ENCODE results near the gene WIZ. TPM values are rescaled to one million over a fixed set of nuclear protein-coding genes. Genes with fewer than 3 reads are reported as not detected.
"Not testable (repeated sequence)": the region's sequence is repeated elsewhere in the genome, so short reads cannot be mapped to it uniquely, and the experiment has no call there.

The WIZ gene
- total and polyA plus RNA-seq, 10 of the 15 experiments (the other 5 are each of a cell fraction or from before 2014, with no cell fraction given), result 0.10 to 26.7 (median 2.7) TPM

GRCh38 chr19:15475169-15475568, 25.4 kb upstream of the WIZ start:
- in situ Hi-C loops (cut with MboI), result no loop called here
- H3K9me3 ChIP-seq (replicated peaks; ENCODE audit: control insufficient read depth, insufficient read depth, low read length), result no peaks in the 10 kb centered on the region; the same call in 2 of the 3 replicates
- no peak overlapping the region for H3K9ac ChIP-seq (ENCODE audit: control insufficient read depth, insufficient read depth, low read length)
- H3K36me3 ChIP-seq (ENCODE audit: control insufficient read depth in 2 of 2, insufficient read depth in 2 of 2, low read length in 1 of 2), result no peaks in the 10 kb centered on the region
- H3K4me3 ChIP-seq, result no peak overlapping the region
- ATAC-seq (no peak), FAIRE-seq (no peak), DNase-seq (ENCODE audit: low read depth, low spot score) (no peak)
- no peak overlapping the region for H3K4me2 ChIP-seq (ENCODE audit: control insufficient read depth, insufficient read depth)
- no peak for TF ChIP-seq YY1 (IDR thresholded peaks at IDR 0.05; ENCODE audit: low read depth, low read length)
- no peak for TF ChIP-seq BHLHE40 (IDR thresholded peaks at IDR 0.05; ENCODE audit: borderline replicate concordance in 1 of 2, low read depth in 2 of 2, low read length in 1 of 2)
- no peak for TF ChIP-seq NFIC (IDR thresholded peaks at IDR 0.05; ENCODE audit: low read depth, low read length)
- no peak for TF ChIP-seq MYC (IDR thresholded peaks at IDR 0.05; ENCODE audit: insufficient read depth, insufficient read length, insufficient replicate concordance, low read length, severe bottlenecking)
- no peak overlapping the region for H2AFZ ChIP-seq (ENCODE audit: control insufficient read depth, low read depth, low read length)
- POLR2A ChIA-PET, result no interaction called here
- no peaks in the 10 kb centered on the region for H3K27me3 ChIP-seq (replicated peaks in 1 of 2; ENCODE audit: control insufficient read depth in 2 of 2, insufficient read depth in 2 of 2, low read length in 1 of 2)
- WGBS (ENCODE audit: insufficient coverage, insufficient replicate concordance, low lambda C conversion rate, missing lambda C conversion rate), result 48% methylated on average over 4 of the region's 4 CpGs
- SMC1A ChIA-PET (ENCODE audit: uncharacterized antibody, unreplicated experiment), result no interaction called here
- BruUV-seq (replicated peaks), result no TSS peak
- RAD21 ChIA-PET (ENCODE audit: unreplicated experiment), result no interaction called here
- no peaks in the 10 kb centered on the region for H4K20me1 ChIP-seq (ENCODE audit: control insufficient read depth, insufficient read depth)
- CTCF ChIA-PET, result no interaction called here
- no peaks in the 10 kb centered on the region for H3K4me1 ChIP-seq (ENCODE audit: control insufficient read depth, insufficient read depth, low read length)
- intact Hi-C loops (cut with micrococcal nuclease; ENCODE audit: unreplicated experiment), result no loop called here
- no peaks in the 10 kb centered on the region for H3K79me2 ChIP-seq (ENCODE audit: control insufficient read depth, insufficient read depth, low read length)
- no peak overlapping the region for H3K27ac ChIP-seq (ENCODE audit: control insufficient read depth, insufficient read depth)

DNA sequence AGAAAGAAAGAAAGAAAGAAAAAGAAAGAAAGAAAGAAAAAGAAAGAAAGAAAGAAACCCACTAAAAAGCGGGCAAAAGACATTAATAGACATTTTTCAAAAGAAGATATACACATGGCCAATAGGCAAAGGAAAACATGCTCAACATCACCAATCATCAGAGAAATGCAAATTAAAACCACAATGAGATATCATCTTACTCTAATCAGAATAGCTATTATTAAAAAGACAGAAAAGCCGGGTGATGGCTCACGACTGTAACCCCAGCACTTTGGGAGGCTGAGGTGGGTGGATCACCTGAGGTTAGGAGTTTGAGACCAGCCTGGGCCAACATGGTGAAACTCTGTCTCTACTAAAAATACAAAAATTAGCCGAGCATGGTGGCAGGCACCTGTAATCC, 24.1 kb upstream of the WIZ start:
- H3K36me3 ChIP-seq (ENCODE audit: control insufficient read depth in 2 of 2, insufficient read depth in 2 of 2, low read length in 1 of 2); POLR2A ChIA-PET; BruUV-seq (replicated peaks); H3K9ac ChIP-seq (ENCODE audit: control insufficient read depth, insufficient read depth, low read length); H3K27me3 ChIP-seq (replicated peaks in 1 of 2; ENCODE audit: control insufficient read depth in 2 of 2, insufficient read depth in 2 of 2, low read length in 1 of 2); FAIRE-seq; RAD21 ChIA-PET (ENCODE audit: unreplicated experiment); intact Hi-C loops (cut with micrococcal nuclease; ENCODE audit: unreplicated experiment); H3K9me3 ChIP-seq (replicated peaks; ENCODE audit: control insufficient read depth, insufficient read depth, low read length); DNase-seq (ENCODE audit: low read depth, low spot score); in situ Hi-C loops (cut with MboI); H3K4me1 ChIP-seq (ENCODE audit: control insufficient read depth, insufficient read depth, low read length); H3K27ac ChIP-seq (ENCODE audit: control insufficient read depth, insufficient read depth); H4K20me1 ChIP-seq (ENCODE audit: control insufficient read depth, insufficient read depth); SMC1A ChIA-PET (ENCODE audit: uncharacterized antibody, unreplicated experiment); H3K4me2 ChIP-seq (ENCODE audit: control insufficient read depth, insufficient read depth); H3K4me3 ChIP-seq; H2AFZ ChIP-seq (ENCODE audit: control insufficient read depth, low read depth, low read length); ATAC-seq; H3K79me2 ChIP-seq (ENCODE audit: control insufficient read depth, insufficient read depth, low read length): not testable (repeated sequence)
- CTCF ChIA-PET, result interaction anchor here (0.6 kb wide), 1 partner anchor 266 kb away, joined by 3 read pairs; no protein-coding TSS in a partner anchor
- 14% methylated on average over 4 of the region's 4 CpGs for WGBS (ENCODE audit: insufficient coverage, insufficient replicate concordance, low lambda C conversion rate, missing lambda C conversion rate)
